ENCODE measurements around the gene PLA2G3.
"Not testable (repeated sequence)": the region's sequence is repeated elsewhere in the genome, so short reads cannot be mapped to it uniquely, and the experiment has no call there.

PLA2G3 gene

DNA sequence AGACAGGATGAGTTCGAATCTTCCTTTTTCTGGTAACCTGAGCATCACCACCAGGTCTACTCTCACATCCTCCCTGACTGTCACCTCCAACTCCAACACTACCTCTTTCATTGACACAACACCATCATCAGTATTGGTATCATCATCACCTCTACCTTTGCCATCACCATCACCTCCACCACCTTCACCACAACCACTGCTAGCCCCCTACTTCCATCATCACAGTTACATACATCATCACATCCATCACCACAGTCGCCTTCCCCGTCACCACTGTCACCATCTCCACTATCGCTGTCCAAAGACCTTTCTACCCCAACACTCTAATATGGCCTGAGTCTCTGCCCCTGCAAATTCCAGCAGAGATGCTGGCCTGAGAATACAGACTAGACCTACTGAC, 18.9 kb downstream of the PLA2G3 start:
- no peak for DNase-seq

DNA sequence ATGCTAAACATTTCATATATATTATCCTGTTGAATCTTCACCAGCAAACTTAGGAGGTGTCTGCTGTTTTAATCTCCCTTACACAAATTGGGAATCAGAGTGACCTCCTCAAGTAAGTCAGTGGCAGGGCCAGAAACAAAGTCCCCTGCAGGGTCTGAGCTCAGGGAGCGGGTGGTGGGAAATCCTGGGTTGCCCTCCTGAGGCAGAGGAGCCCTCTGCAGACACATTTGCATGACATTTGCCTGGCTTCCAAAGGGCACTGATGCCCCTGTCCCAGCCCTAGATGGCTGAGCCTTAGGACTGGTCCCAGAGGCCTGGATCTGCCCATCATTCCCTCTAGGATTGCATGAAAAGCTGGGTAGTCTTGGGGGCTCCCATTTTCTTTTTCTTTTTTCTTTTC, 19.7 kb downstream of the PLA2G3 start:
- DNase-seq, result no peak

DNA sequence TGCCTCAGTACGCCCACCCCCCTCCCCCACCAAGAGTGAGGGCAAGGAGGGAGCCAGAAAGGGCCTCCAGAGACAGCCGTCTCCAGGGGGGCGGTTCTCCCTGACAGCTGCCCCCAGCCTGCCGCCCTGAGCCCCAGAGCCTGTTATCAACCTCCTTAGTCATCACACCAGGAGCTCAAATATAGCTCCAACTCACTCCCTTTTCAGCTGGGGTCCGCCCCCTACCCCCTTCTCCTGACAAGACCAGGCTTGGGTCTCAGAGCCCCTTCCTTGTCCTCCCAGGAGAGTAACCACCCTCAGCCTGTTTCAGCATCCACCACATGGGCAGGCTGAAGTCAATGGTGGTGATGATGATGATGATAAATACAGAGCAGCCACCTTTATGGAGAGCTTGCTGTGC, 20.1 kb downstream of the PLA2G3 start:
- no peak for DNase-seq

DNA sequence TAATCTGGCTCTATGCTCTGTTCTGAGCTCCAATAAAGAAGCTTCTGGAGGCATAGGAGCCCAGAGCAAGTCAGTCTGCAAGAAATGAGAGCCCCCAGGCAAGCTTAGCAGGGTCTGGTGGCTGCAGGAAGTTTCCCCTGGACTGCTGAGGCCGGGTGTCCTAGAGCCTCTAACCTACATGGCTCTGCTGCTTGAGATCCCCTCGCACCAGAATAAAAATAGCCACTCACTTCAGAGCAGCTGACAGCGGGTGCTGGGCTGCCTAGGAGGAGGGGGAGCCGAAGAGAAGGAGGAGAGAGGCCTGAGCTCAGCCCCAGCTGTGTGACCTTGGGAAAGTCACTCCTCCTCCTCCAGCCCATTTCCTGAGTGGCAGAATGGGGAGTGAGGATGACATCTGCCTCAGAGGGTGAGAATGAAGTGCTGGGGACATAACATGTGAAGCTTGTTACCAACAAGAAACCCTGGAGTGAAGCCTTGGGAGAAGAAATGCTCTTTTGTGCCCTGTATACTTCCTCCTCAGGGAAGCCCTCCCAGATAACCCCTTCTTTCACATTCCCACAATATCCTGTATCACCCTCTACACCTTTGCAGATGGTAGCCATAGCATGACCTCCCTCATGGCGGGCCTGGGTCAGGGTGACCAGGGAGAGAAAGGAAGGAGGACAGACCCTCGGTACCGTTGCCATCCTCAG, 21.1 kb downstream of the PLA2G3 start:
- DNase-seq, result no peak

DNA sequence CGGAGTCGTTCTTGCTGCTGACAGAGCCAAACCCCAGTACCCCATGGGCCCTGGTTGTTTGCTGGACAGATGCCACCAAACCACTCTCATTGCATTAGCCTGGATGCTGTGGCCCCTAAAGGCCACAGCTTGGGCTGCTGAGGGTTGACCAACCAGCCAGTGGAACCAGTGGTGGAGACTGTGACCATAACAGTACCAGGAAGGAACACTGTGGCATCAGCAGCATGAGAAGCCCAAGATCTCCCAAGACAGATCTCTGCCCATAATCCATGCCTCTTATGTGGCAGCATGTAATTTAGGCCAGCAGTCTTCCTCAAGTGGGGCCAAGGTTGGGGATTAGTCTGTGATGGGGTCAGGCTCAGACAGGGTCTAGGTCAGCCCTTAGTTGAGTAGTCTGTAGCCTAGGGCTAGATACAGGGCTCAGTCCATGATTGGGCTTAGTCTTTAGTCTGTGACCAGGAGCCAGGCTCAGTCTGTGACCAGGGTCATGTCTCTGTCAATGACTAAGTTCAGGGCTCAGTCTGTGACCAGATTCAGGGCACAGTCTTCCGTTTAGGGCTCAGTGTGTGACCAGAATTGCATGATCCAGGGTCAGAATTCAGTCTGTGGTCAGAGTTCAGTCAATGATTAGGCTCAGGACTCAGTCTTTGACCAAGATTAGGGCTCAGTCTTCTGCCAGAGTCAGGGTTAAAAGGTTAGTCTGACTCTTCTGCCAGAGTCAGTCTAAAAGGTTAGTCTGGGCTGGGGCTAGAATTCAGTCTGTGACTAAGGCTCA, 22.1 kb downstream of the PLA2G3 start:
- DNase-seq, result no peak

DNA sequence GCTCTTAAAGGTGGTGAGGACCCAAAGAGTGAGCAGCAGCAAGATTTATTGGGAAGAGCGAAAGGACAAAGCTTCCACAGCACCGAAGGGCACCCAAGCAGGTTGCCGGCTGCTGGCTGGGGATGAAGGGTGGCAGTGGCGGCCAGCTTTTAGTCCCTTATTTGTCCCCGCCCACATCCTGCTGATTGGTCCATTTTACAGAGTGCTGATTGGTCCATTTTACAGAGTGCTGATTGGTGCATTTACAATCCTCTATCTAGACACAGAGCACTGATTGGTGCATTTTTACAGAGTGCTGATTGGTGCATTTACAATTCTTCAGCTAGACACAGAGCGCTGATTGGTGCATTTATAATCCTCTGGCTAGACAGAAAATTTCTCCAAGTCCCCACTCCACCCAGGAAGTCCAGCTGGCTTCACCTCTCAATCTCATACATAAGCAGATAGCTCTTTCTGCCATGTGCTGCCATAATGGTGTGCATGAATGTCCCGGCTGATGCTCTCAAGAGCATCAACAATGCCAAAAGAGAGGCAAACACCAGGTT, 27.7 kb downstream of the PLA2G3 start:
- not testable (repeated sequence) for DNase-seq

DNA sequence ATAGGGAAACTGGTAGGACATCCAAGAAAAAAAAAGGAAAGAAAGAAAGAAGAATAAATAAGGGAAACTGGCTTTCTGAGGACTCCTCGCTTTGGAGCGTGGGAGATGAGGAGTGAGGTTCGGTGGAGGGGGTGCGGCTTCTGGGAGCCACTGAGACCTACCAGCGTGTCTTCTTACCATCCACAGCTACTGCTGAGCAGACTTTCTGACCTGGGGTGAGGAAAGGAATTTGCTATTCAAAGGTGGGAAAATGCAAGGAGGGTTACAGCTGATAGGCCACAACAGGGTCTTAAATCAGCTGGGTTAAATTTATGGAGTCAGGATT, 32.5 kb downstream of the PLA2G3 start:
- DNase-seq, result no peak

DNA sequence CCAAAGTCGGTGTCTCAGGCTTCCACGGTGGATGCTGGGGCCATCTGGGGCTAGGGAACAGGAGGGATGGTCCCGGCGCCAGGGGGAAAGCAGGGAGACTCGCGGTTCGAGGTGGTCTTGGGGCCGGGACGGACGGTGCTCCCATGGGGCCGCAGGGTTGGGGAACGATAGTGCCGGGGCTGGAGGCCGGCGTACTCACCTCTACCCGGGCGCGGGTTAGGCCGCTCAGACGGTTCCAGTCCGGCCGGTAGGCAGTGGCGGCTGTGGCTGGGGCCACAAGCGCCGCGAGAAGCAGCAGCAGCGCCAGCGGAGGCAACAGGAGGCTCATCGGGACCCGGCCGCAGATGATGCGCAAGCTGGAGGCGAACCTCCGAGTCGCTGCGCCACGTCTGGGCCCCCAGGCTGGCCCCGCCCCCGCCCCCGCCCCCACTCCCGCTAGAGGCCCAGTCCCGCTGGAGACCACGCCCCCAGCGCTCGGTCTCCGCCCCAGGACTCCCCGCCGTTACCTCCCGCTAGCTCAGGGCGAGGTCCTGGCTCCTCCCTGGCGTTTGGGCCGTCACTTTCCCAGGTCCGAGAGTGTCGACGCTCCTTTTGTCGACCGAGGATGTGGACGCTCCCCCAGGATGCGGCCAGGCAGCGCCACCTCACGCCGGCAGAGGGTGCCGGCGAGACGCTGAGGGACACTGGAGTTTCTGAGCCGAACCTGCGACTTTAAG, 33.0 kb downstream of the PLA2G3 start, which contains the start of gene SELENOM:
TSS of gene SELENOM (minus strand) at position 391 of the 716 bp plus-strand sequence. CDS start at position 328, 63 bp downstream.
- DNase-seq, result peak; percentile 93

DNA sequence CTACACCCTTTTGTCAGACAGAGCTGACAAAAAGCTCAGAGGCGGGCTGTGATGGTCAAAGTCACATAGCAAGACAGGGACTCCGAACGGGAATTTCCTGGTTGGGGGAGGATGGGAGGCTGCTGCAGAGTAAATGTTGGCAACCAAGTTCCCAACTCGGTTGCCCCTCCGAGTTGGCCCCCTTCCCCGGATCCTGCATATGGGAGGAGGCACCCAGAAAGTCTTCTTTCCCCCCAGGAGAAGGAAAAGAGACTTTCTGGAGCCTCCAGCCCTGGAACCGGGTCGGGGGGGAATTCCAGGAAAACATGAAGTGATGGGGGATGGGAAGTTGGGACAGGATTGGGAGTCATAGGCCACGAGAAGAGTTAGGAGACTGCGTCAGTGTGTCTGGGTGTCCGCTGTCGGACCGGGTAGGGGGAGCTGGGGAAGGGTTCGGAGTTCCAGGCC, 33.6 kb downstream of the PLA2G3 start:
- DNase-seq, result no peak

DNA sequence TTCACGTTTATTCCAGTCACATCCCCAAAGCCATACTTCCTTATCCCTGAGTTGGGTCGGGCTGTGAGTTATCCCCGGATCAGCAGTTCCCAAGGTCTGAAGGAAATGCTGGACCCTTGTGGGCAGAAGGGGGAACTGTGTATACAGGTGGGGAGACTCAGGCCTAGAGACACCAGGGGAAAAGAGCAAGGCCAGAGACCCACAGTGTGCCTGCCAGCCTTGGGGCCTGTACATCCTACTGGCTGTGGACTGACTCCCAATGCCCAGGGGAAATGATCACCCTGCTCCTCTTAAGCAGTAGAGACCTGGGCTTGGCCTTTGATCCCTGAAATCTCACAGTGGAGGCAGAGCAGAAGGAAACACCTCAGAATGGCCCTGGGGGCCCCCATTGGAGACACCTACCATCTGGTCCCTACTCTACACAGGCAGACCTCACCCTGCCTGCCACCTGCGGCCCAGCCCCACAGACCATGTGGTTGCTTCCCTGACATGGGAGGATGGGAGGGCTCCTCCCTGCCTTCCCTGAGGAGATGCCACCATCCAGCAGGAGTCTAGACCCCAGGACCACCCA, 34.2 kb downstream of the PLA2G3 start:
- no peak for DNase-seq

DNA sequence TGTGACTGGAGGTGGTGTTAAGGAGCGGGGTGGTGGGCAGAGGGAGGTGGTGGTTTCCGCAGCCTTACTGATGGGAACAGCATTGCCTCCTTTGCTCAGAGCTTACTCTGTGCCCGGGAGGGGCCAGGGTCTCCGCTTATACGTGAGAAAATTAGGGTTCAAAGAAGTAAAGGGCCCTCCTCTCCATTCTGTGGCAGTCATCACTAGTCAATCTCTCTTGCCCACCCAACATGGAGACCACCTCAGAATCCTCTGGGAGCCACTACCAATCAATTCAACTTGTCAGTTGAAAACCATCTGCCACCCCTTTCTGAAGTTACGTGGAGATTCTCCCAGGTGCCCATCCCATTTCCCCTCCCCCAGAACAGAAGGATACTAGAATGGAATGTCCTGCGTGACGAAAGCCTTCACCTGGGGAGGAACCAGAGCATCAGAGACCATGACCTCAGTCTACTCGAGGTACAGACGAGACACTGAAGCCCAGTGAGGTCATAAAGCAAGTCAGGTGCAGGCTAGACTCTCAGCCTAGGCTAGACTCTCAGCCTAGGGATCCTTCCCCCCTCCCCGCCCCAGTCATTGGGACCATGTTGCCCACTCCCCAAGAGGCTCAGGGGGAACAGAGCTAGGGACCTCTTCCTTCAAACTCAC, 34.9 kb downstream of the PLA2G3 start:
- no peak for DNase-seq

DNA sequence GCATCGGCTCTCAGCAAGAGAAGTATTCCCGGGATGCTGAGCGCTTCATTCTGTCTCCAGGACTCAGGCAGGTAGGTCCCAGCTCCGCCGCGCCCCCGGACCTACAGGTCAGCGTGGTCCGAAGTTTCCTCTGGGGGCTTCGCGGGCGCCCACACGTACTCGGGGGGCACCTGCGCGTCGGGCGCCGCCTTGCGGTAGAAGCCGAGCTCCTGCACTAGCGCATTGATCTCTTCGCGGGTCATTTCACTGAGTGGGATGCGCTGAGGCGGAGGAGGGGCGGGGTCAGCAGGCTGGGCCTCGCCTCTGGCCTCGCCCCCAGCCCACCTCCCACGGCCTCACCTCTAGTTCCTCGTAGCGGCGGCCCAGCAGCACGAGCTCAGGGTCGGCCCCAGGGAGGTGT, 35.4 kb downstream of the PLA2G3 start:
- no peak for DNase-seq

DNA sequence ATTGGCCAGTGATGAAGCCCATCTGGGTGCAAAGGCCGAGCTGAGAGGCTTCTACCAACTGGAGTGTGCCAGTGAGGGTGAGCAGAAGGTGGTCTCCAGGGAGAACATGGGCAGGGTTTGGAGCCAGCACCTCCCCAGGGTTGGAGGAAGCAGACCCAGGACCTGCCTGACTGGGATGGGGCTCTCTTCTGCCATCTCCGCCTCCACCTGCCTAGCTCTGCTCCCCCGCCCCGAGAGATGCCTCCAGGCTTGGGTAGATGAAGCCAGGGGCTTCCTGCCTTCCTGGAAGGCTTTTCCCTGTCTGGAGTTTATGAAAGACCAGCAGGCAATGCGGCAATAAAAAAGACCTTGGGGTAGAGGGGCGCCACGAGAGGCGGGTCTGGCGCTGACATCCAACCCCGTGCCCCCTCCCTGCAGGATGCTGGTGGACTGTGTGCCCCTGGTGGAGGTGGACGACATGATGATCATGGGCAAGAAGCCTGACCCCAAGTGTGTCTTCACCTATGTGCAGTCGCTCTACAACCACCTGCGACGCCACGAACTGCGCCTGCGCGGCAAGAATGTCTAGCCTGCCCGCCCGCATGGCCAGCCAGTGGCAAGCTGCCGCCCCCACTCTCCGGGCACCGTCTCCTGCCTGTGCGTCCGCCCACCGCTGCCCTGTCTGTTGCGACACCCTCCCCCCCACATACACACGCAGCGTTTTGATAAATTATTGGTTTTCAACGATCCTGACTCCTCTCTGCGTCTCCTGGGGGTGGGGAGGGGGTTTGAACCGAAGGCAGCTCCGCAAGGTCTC, 36.2 kb downstream of the PLA2G3 start:
- DNase-seq, result no peak

DNA sequence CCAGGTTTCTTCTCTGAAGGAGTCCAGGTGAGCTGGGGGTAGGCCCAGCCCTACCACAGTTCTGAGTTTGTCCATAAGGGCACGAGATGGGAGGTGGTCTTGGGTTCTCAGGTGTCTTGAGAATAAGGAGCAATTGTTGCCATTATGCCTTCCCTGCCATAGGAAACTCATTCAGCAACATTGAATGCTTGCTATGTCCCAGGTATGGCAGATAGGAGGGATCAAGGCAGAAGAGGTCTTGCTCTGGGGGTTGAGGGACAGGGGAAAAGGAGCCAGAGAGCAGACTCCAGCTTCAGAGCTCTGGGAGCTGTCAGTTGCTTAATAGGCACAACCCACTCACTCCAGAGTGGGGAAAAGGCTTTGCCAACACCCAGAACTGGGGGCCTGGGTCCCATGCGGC, 37.2 kb downstream of the PLA2G3 start:
- no peak for DNase-seq

DNA sequence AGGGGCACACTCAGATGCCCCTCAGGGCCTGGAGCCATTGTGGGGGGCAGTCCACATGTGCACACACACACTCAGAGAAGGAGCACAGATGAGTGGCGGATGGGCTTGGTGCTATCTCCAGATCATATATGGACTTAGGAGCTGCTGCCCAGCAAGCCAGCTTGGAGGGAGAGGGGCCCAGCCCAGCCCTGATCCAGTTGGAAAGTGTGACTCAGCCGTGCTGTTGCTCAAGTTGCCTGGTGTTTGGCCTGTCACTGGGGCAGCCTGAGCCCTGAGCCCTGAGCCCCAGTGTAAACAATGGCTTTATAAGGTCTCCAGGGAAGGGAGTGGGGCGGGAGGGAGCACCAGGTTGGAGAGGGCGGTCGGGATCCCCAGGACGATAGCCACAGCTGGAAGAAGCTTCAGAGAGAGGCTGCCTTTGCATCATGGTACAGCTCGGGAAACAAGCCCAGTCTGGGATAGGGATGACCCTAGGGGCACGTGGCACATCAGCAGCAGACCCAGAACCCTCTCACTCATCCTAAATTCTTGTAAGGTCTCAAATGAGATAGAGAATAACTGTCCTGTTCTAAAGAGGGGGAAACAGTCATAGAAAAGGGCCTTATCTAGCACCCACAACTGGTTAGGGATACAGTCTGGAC, 37.7 kb downstream of the PLA2G3 start:
- DNase-seq, result no peak

DNA sequence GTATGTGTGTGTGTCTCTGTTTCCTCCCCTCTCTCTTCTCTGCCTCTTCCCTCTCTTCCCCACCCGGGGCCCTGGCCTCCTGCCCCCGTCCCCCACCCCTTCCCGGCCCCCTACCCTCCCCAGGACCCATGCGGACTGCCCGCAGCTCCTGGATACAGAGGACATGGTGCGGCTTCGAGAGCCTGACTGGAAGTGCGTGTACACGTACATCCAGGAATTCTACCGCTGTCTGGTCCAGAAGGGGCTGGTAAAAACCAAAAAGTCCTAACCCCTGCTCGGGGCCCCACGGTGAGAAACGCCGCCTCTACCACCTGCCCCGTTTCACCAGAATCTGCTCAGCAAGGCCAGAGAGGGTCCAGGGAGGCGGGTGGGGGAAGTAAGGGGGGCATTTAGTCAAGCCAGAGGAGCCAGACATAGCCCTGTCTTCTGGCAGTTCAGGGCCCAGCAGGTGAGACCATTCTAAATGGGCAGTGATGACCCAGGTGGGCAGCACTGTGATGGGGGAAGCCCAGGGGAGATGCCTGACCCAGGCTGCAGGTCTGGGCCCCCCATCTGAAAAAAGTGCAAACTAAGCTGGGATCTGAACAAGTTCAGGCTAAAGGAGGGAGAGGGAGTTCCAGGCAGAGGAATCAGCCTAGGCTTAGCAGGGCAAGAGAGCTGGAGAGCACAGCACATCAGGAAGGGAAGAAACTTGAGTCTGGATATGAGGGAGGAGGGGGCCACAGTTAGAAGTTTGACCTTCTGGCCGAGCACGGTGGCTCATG, 39.4 kb downstream of the PLA2G3 start:
- DNase-seq, result no peak

DNA sequence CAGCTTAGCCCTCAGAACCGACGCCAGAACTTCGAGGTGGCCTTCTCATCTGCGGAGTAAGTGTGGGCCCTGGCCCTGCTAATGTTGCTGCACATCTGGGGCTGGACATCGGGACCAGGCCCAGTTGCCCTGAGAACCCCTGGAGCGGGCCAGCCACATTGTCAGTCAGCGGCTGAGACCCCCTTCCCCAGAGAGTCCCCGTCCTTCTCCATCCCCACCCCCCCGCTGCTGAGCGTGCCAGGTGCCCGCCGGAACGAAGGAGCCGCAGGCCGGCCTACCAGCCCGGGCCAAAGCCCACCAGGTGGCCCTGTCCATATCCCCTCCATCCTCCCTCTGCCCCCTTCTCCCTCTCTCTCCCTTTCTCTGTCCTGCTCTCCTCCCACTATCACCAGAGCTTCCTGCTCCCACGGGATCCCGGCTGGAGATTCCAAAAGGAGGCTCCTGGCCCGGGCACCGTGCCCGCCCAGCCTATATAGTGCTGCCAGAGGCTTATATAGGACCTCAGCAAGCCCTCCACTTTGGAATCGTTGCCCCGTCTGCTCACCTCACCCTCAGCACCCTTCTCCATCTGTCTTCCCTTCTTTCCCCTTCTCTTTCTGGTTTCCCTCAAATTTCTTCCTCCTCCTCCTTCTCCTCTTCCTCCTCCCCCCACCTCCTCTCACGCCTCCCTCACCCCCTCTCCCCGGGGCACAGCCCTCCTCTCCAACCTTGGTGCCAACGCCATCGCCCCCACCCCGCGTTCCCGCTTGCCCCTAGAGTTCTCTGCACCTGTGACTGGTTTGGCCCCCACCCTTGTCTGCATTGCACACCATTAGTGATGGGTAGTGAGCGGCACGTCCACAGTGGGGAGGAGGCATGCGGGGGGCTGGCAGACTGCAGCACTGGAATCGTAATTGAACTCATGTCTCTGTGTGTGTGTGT, 40.2 kb downstream of the PLA2G3 start:
- no peak for DNase-seq

DNA sequence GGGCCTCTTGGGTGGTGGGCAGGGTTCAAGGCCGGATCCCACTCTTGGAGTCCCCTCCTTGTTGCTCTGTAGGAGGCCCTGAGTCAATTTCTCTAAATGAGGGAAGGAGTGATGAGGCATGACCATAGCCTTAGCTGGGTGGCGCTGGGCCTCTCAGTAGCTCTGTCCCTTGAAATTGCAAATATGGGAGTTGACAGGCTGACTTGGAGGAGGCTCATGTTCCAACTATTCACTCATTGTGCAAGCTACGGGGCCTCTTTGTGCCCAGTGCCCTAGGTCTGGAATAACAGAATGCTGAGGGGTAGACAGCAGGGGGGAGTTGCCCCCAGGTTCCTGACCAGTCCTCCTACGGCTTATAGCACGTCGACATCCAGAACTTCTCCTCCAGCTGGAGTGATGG, 40.9 kb downstream of the PLA2G3 start:
- no peak for DNase-seq

DNA sequence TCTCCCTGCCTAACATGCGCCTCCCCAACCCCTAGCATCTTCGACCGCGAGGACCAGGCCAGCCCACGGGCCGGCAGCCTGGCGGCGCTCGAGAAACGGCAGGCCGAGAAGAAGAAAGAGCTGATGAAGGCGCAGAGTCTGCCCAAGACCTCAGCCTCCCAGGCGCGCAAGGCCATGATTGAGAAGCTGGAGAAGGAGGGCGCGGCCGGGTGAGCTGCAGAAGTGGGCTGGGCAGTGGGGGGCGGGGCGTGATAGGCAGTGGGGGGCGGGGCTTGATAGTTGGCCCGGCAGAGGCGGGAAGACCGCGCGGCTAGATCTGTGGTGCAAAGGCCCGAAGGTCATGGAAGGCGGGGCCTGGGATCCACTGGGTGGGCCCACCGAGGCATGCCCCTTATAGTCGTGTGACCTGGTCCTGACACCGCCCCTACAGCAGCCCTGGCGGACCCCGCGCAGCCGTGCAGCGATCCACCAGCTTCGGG, 41.6 kb downstream of the PLA2G3 start:
- DNase-seq, result no peak
